ENCODE results near the gene MARK3.
"Not testable (repeated sequence)": the region's sequence is repeated elsewhere in the genome, so short reads cannot be mapped to it uniquely, and the experiment has no call there.

Gene MARK3

GRCh38 chr14:103492156-103492925, 107.1 kb downstream of the MARK3 start:
- no peak for DNase-seq

- DNase-seq, result no peak
Observed at GRCh38 chr14:103495854-103496253, 110.6 kb downstream of the MARK3 start.

GRCh38 chr14:103496776-103497175, 111.6 kb downstream of the MARK3 start:
- DNase-seq, result no peak

- no peak for DNase-seq
Observed at GRCh38 chr14:103499709-103500108, 114.5 kb downstream of the MARK3 start.

GRCh38 chr14:103500148-103500990, 115.2 kb downstream of the MARK3 start:
- DNase-seq, result peak; percentile 77

GRCh38 chr14:103501041-103501870, 116.0 kb downstream of the MARK3 start:
- no peak for DNase-seq

- DNase-seq, result no peak
Observed at GRCh38 chr14:103501921-103502669, 116.9 kb downstream of the MARK3 start.

GRCh38 chr14:103502877-103503276, 117.7 kb downstream of the MARK3 start:
- no peak for DNase-seq

- DNase-seq, result no peak
Observed at GRCh38 chr14:103503296-103503695, 118.1 kb downstream of the MARK3 start.

- no peak for DNase-seq
Observed at GRCh38 chr14:103504991-103505565, 119.9 kb downstream of the MARK3 start.

GRCh38 chr14:103507751-103508150, 122.5 kb downstream of the MARK3 start:
- DNase-seq, result no peak

- no peak for DNase-seq
Observed at GRCh38 chr14:103508521-103509329, 123.5 kb downstream of the MARK3 start.

- no peak for DNase-seq
Observed at GRCh38 chr14:103509864-103510723, 124.9 kb downstream of the MARK3 start.

- no peak for DNase-seq
Observed at GRCh38 chr14:103510724-103511693, 125.8 kb downstream of the MARK3 start.

GRCh38 chr14:103512180-103512579, 127.0 kb downstream of the MARK3 start:
- DNase-seq, result not testable (repeated sequence)

GRCh38 chr14:103512701-103513611, 127.7 kb downstream of the MARK3 start:
- DNase-seq, result peak; percentile 74

GRCh38 chr14:103514596-103515421, 129.6 kb downstream of the MARK3 start:
- no peak for DNase-seq
